A673 (cell line): ENCODE measurements around the gene ZNF135.

Source experiments
- CTCF ChIP-seq: fragments of 300-800, 200-600 bp; sonication (generic); conservative IDR thresholded peaks from 2 replicates; pipeline ENCODE4 v1.5.1; 2017; ENCODE audit warnings: low read depth, mild to moderate bottlenecking, antibody characterized with exemption, low read length, moderate library complexity, mixed read lengths
- EZH2 ChIP-seq: fragments of 200-600 bp; sonication (generic); IDR thresholded peaks from 2 replicates; pipeline ENCODE4 v1.6.1; 2017; ENCODE audit warnings: borderline replicate concordance, low read depth, mild to moderate bottlenecking, mixed read lengths, antibody characterized with exemption, low read length; ENCODE audit not compliant: poor library complexity, severe bottlenecking

GRCh38 chr19:58108546-58108817, 49.4 kb downstream of the ZNF135 start:
- TF ChIP-seq CTCF (no peak), EZH2 (no peak)
